H1 (cell line): ENCODE data around the gene KIF26B. TPM values are rescaled to one million over a fixed set of nuclear protein-coding genes. Genes with fewer than 3 reads are reported as not detected.

Source experiments
- CBX5 ChIP-seq: fragments of 300-800, 300-1000 bp; sonication (generic); IDR thresholded peaks from 2 replicates; pipeline ENCODE4 v1.7.1; 2016; ENCODE audit warnings: antibody characterized with exemption, low read length, low read depth
- CREB1 ChIP-seq: IDR thresholded peaks from 2 replicates; pipeline ENCODE4 v1.6.1; 2012; ENCODE audit warnings: inconsistent platforms
- GTF2F1 ChIP-seq: IDR thresholded peaks from 2 replicates; pipeline ENCODE4 v1.6.1; 2012; ENCODE audit warnings: low read depth, low read length, improper control_type of control experiment, borderline replicate concordance
- HDAC2 ChIP-seq, 2 experiments: fragments of 300-600 bp in 1 of 2; sonication (generic) in 1 of 2; IDR thresholded peaks; 2 replicates each; pipeline ENCODE4 v1.6.1; 2011 to 2012; ENCODE audit warnings: low read depth in 2 of 2, low read length in 2 of 2, mild to moderate bottlenecking in 2 of 2, moderate library complexity in 2 of 2, borderline replicate concordance in 1 of 2, inconsistent platforms in 1 of 2
- RBBP5 ChIP-seq: IDR thresholded peaks from 2 replicates; pipeline ENCODE4 v1.7.1; 2012; ENCODE audit warnings: low read depth, mild to moderate bottlenecking, inconsistent platforms, low read length, moderate library complexity, borderline replicate concordance
- YY1 ChIP-seq: IDR thresholded peaks from 2 replicates; pipeline ENCODE4 v1.6.1; 2011; ENCODE audit warnings: low read depth, mild to moderate bottlenecking, low read length
- polyA plus RNA-seq, 7 experiments: library from polyadenylated mRNA; depleted of rRNA in 3 of 7; stranded (reverse) in 5 of 7; unstranded in 2 of 7; fragments of >200 nt in 5 of 7; fragments of 200-250 nt in 2 of 7; gene quantifications; 1 replicate in 5 of 7; 2 replicates in 1 of 7; 4 replicates in 1 of 7; pipeline versions ENCODE4 v1.2.1 to v1.2.3, GENCODE V29; 2011 to 2013; ENCODE audit warnings: missing spikeins in 2 of 7, mixed read lengths in 2 of 7
- total RNA-seq: library from RNA; stranded (reverse); fragmentation: NEBNext Ultra II Directional; extraction: Animal tissue kit (Norgen Biotek cat#: 25700); gene quantifications from 2 replicates; pipeline ENCODE4 v1.2.1, GENCODE V29; 2021

The KIF26B gene
- total and polyA plus RNA-seq, 2 of the 8 experiments (the other 6 are each of a cell fraction or from before 2014, with no cell fraction given), result 0.06 to 0.28 TPM

GRCh38 chr1:245205396-245205795 is 50.6 kb downstream of the KIF26B start (continued):
- TF ChIP-seq HDAC2 (IDR thresholded peaks at IDR 0.05; ENCODE audit: borderline replicate concordance in 1 of 2, low read depth in 2 of 2, low read length in 2 of 2) (no peak), RBBP5 (no peak), CREB1 (no peak), CBX5 (no peak), YY1 (no peak), GTF2F1 (no peak)
